Epithelial cell of esophagus (primary cell): Measurements from ENCODE around the gene ZNF665.
"Not testable (repeated sequence)": the region's sequence is repeated elsewhere in the genome, so short reads cannot be mapped to it uniquely, and the experiment has no call there.

Experiments
- DNase-seq: peaks from one replicate; pipeline ENCODE4 v3.0.0; 2010; ENCODE audit warnings: low read depth
- H3K4me3 ChIP-seq: 2 replicates; pipeline ENCODE4 v1.5.1; 2011; ENCODE audit warnings: mild to moderate bottlenecking, low read length, control low read depth
- TF ChIP-seq, protein P1 (sequence below): IDR thresholded peaks from 2 replicates; pipeline ENCODE4 v1.5.1; 2011; ENCODE audit warnings: low read depth, mild to moderate bottlenecking, low read length, control low read depth, inconsistent platforms; ENCODE audit not compliant: insufficient read depth; ENCODE audit errors: missing control alignments

Gene ZNF665

GRCh38 chr19:53192771-53193534 lies at the start of gene ZNF665:
TSS of gene ZNF665 (minus strand) at chr19:53193358. CDS start at chr19:53182898, 10,460 bp downstream.
- TF ChIP-seq, protein P1, sequence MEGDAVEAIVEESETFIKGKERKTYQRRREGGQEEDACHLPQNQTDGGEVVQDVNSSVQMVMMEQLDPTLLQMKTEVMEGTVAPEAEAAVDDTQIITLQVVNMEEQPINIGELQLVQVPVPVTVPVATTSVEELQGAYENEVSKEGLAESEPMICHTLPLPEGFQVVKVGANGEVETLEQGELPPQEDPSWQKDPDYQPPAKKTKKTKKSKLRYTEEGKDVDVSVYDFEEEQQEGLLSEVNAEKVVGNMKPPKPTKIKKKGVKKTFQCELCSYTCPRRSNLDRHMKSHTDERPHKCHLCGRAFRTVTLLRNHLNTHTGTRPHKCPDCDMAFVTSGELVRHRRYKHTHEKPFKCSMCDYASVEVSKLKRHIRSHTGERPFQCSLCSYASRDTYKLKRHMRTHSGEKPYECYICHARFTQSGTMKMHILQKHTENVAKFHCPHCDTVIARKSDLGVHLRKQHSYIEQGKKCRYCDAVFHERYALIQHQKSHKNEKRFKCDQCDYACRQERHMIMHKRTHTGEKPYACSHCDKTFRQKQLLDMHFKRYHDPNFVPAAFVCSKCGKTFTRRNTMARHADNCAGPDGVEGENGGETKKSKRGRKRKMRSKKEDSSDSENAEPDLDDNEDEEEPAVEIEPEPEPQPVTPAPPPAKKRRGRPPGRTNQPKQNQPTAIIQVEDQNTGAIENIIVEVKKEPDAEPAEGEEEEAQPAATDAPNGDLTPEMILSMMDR = no peak
- H3K4me3 ChIP-seq = peak within 1 kb of the TSS; percentile 59
- DNase-seq = peak; percentile 88

GRCh38 chr19:53237114-53237777 lies 44.1 kb upstream of the ZNF665 start:
- TF ChIP-seq, protein P1 = no peak
- no peak overlapping the region for H3K4me3 ChIP-seq
- DNase-seq = no peak

DNA sequence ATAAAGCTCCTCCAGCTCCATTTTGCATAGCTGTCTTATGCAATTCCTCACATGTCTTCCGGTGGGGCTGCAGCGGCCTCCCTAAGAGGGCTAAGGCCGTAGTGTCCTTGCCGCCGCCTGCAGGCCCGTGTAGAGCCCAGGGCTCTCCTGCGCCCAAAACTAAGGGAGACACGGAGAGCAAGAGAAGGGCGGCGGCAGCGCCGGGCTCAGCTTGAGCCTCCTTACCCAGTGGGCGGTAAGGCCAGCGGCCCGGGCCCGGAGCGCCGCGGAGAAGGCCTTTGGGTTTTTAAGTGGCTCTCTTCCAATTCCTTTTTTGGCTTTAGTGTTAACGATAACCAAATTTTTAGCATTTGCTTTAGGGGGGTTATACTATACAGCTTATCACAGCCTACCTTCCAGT lies 31.4 kb upstream of the ZNF665 start:
- DNase-seq = no peak
- TF ChIP-seq, protein P1 = no peak
- no peak overlapping the region for H3K4me3 ChIP-seq

DNA sequence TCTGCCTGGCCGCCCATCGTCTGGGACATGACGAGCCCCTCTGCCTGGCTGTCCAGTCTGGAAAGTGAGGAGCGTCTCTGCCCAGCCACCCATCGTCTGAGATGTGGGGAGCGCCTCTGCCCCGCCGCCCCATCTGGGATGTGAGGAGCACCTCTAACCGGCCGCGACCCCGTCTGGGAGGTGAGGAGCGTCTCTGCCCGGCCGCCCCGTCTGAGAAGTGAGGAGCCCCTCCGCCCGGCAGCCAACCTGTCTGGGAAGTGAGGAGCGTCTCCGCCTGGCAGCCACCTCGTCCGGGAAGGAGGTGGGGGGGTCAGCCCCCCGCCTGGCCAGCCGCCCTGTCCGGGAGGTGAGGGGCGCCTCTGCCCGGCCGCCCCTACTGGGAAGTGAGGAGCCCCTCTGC lies 29.6 kb upstream of the ZNF665 start:
- DNase-seq, H3K4me3 ChIP-seq: not testable (repeated sequence)

DNA sequence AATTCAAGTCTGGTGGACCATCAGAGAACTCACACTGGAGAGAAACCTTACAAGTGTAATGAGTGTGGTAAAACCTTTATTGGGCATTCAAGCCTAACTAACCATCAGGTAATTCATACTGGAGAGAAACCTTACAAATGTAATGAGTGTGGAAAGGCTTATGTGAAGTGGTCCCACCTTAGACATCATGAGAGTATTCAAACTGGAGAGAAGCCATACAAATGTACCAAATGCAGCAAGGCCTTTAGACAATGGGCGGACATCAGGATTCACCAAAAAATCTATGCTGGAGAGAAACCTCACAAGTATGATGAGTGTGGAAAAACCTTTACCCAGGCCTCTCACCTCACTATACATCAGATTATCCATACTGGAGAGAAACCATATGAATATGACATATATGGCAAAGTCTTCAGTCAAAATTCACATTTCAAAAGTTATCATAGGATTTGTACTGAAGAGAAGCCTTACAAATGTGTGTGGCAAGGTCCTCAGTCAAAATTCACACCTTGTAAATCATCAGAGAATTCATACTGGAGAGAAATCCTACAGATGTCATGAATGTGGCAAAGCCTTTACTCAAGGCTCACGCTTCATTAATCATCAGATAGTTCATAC lies 19.7 kb upstream of the ZNF665 start:
- H3K4me3 ChIP-seq = no peak overlapping the region
- no peak for DNase-seq
- TF ChIP-seq, protein P1 = no peak

GRCh38 chr19:53211554-53211953 lies 18.4 kb upstream of the ZNF665 start:
- DNase-seq = not testable (repeated sequence)

DNA sequence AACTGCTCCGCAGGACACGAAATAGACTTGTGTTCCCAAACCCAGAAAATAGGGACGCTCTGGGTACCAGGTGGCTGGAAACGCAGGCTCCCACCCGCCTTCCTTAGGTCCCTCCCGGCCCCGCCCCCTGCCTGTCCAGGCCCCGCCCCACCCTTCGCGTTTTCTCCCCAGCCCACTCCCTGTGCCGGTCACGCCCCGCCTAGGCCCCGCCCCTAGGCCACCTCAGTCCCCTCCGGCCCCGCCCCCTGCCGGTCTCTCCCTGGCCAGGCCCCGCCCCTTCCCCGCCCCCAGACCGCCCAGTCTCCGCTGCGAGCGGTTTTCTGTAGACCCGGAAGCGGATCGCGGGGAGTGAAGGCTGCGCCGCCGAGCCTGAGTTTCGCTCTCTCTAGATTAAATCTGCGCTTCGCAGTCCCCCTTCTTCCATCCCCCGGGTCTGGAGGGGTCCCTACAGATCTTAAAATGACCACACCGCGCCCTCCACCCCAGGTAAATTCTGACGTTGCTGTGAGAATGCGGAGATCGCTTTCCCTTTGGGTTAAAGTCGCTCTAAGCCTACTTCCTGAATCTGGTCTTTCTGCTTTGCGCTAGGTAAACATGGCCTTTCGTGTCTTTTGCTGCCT lies 3.7 kb upstream of the ZNF665 start:
- TF ChIP-seq, protein P1 = no peak
- peak overlapping the region; percentile 84 for H3K4me3 ChIP-seq
- DNase-seq = peak; percentile 94

More at GRCh38 chr19:53211554-53211953, 18.4 kb upstream of the ZNF665 start:
- H3K4me3 ChIP-seq = not testable (repeated sequence)
